AG10803 (cell line): ENCODE data around the gene ZG16.

Experiments
- DNase-seq: peaks from one replicate; pipeline ENCODE4 v3.0.0; 2010; ENCODE audit warnings: low read depth
- H3K4me3 ChIP-seq: 2 replicates; pipeline ENCODE4 v1.5.1; 2011; ENCODE audit warnings: mild to moderate bottlenecking, low read length, control low read depth
- TF ChIP-seq, protein P1 (sequence below): conservative IDR thresholded peaks from 2 replicates; pipeline ENCODE4 v1.5.1; 2011; ENCODE audit warnings: mild to moderate bottlenecking, low read length, control low read depth, inconsistent platforms

Gene ZG16

DNA sequence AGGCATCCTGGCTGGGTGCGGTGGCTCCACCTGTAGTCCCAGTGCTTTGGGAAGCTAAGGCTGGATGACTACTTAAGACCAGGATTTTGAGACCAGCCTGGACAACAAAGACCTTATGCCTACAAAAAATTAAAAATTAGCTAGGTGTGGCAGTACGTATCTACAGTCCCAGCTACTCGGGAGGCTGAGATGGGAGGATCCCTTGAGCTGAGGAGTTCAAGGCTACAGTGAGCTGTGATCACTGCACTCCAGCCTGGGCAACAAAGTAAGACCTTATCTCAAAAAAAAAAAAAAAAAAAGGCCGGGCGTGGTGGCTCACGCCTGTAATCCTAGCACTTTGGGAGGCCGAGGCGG is 48.3 kb downstream of the ZG16 start:
- TF ChIP-seq, protein P1, sequence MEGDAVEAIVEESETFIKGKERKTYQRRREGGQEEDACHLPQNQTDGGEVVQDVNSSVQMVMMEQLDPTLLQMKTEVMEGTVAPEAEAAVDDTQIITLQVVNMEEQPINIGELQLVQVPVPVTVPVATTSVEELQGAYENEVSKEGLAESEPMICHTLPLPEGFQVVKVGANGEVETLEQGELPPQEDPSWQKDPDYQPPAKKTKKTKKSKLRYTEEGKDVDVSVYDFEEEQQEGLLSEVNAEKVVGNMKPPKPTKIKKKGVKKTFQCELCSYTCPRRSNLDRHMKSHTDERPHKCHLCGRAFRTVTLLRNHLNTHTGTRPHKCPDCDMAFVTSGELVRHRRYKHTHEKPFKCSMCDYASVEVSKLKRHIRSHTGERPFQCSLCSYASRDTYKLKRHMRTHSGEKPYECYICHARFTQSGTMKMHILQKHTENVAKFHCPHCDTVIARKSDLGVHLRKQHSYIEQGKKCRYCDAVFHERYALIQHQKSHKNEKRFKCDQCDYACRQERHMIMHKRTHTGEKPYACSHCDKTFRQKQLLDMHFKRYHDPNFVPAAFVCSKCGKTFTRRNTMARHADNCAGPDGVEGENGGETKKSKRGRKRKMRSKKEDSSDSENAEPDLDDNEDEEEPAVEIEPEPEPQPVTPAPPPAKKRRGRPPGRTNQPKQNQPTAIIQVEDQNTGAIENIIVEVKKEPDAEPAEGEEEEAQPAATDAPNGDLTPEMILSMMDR = no peak
- DNase-seq = no peak
- no peak overlapping the region for H3K4me3 ChIP-seq

DNA sequence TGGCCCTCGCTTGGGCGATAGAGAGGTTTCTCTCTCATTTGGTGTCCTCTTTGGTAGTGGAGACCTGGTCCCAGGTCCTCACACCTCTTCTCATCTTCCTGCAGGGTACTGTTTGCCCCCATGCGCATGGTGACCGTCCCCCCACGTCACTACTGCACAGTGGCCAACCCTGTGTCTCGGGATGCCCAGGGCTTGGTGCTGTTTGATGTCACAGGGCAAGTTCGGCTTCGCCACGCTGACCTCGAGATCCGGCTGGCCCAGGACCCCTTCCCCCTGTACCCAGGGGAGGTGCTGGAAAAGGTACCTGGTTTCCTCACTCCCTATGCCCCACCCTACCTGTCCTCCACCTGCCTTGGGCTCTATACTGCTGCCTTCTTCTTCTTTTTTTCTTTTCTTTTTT is 52.7 kb downstream of the ZG16 start:
- no peak for DNase-seq
- H3K4me3 ChIP-seq = no peak overlapping the region
- TF ChIP-seq, protein P1 = no peak

DNA sequence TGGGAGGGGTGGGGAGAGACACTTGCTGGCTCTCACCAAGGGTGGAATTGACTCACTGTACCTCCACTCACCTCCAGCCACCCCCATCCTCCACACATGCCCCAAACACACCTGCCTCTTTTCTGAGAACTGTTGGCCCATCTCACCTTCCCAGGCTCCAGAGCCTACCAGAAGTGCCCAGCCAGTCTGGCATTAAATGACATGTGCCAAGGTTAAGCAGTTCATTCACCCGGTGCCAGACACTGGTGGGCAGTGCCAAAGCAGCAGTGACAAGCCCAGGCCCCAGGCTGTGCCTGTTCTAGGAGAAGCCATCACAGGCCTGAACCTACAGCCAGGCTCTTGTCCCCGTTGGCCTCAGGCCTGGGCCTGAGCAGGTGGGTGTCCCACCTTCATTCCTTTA is 53.4 kb downstream of the ZG16 start:
- no peak for DNase-seq
- H3K4me3 ChIP-seq = no peak overlapping the region
- TF ChIP-seq, protein P1 = no peak
